GM12874 (cell line): ENCODE measurements around the gene CLDN6.

Experiments used
- TF ChIP-seq, protein P1 (sequence below): IDR thresholded peaks from 2 replicates; pipeline ENCODE4 v1.5.1; 2011; ENCODE audit warnings: low read depth, mild to moderate bottlenecking, control low read depth, low read length, moderate library complexity; ENCODE audit not compliant: insufficient read depth

The CLDN6 gene

GRCh38 chr16:3003582-3004270, 14.3 kb downstream of the CLDN6 start:
- TF ChIP-seq, protein P1, sequence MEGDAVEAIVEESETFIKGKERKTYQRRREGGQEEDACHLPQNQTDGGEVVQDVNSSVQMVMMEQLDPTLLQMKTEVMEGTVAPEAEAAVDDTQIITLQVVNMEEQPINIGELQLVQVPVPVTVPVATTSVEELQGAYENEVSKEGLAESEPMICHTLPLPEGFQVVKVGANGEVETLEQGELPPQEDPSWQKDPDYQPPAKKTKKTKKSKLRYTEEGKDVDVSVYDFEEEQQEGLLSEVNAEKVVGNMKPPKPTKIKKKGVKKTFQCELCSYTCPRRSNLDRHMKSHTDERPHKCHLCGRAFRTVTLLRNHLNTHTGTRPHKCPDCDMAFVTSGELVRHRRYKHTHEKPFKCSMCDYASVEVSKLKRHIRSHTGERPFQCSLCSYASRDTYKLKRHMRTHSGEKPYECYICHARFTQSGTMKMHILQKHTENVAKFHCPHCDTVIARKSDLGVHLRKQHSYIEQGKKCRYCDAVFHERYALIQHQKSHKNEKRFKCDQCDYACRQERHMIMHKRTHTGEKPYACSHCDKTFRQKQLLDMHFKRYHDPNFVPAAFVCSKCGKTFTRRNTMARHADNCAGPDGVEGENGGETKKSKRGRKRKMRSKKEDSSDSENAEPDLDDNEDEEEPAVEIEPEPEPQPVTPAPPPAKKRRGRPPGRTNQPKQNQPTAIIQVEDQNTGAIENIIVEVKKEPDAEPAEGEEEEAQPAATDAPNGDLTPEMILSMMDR, result peak; percentile 64

DNA sequence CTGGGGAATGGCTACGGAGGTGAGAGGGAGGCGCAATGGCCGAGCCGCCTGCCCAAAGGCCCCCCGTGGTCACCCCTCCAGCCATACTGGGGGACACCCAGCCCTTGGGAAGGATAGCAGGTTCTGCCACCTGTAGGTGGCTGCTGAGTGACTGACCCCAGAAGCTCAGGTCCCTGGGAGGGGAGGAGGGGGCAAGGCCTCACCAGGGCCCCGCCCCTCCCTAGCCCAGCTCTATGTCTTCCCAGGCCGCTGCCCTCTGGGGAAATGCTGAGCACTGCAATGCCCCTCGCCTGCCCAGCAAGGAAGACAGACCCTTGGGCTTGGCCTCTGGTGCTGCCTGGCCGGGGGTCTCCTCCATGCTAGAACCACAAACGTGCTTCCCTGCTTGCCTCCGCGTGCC, 16.7 kb downstream of the CLDN6 start:
- TF ChIP-seq, protein P1, result no peak

DNA sequence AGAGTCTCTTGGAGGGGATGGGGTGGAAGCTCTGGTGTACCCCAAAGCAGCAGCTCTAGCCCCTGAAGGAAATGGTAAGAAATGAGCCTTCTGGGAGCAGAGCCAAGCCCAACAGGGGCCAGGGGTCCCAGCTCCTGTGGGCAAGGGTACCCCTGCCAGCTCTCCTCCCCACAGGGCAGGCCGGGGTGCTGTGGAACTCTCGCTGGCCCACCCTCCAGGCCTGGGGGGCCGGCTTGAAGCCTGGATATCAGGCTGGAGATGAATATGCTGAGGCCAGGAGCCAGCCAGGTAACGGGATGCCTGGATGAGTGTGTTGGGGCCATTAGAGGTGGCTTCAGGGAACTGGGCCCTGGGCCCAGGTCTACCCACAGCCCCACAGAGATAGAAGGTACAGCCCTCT, 17.4 kb downstream of the CLDN6 start:
- TF ChIP-seq, protein P1, result no peak

GRCh38 chr16:2999929-3000328, 18.1 kb downstream of the CLDN6 start:
- TF ChIP-seq, protein P1, result no peak

- TF ChIP-seq, protein P1, result no peak
Observed at GRCh38 chr16:2996298-2996697, 21.7 kb downstream of the CLDN6 start.

- TF ChIP-seq, protein P1, result no peak
Observed at GRCh38 chr16:2992383-2993081, 25.5 kb downstream of the CLDN6 start.

- TF ChIP-seq, protein P1, result no peak
Observed at GRCh38 chr16:2991566-2992261, 26.3 kb downstream of the CLDN6 start.
